ENCODE results near the gene LHX6. TPM values are rescaled to one million over a fixed set of nuclear protein-coding genes. Genes with fewer than 3 reads are reported as not detected.

LHX6 gene
- total RNA-seq, 1 experiment from 2014 or later = 4.1 TPM

GRCh38 chr9:122225312-122226141, 3.2 kb downstream of the LHX6 start:
- CTCF ChIA-PET = no interaction called here
- peaks cover 0 to 6% of the 10 kb centered on the region in 2 experiments; a peak in 1 of 4 replicates for H3K4me1 ChIP-seq (ENCODE audit: control insufficient read depth in 1 of 2, insufficient read depth in 2 of 2, low read length in 2 of 2)

GRCh38 chr9:122223435-122223834, 5.3 kb downstream of the LHX6 start:
- Histone ChIP-seq H3K4me3 (replicated peaks in 1 of 2; ENCODE audit: low read depth in 1 of 2, low read length in 2 of 2) (no peak overlapping the region), H3K9me3 (ENCODE audit: control insufficient read depth in 1 of 2, insufficient read depth in 1 of 2, low read depth in 1 of 2, low read length in 2 of 2) (no peaks in the 10 kb centered on the region), H3K9me2 (ENCODE audit: insufficient read depth) (no peaks in the 10 kb centered on the region), H3K4me2 (ENCODE audit: low read length) (no peak overlapping the region), H2AFZ (ENCODE audit: low read depth, low read length, poor library complexity, severe bottlenecking) (no peak overlapping the region), H3K36me3 (ENCODE audit: control insufficient read depth in 1 of 2, insufficient read depth in 2 of 2, low read length in 2 of 2) (no peaks in the 10 kb centered on the region), H3K27me3 (ENCODE audit: insufficient read depth, low read length) (no peaks in the 10 kb centered on the region), H3K27ac (ENCODE audit: low read depth, low read length) (no peak overlapping the region), H3K4me1 (ENCODE audit: control insufficient read depth in 1 of 2, insufficient read depth in 2 of 2, low read length in 2 of 2) (peaks cover 0 to 1% of the 10 kb centered on the region in 2 experiments; a peak in 1 of 4 replicates), H3K9ac (ENCODE audit: low read length) (no peak overlapping the region), H3K79me2 (ENCODE audit: insufficient read depth, low read length) (no peaks in the 10 kb centered on the region), H4K20me1 (ENCODE audit: insufficient read depth) (no peaks in the 10 kb centered on the region)
- no TSS peak for BruUV-seq (replicated peaks)
- ATAC-seq = no peak
- ChIA-PET RAD21 (ENCODE audit: low non-redundant PET in 1 of 2, low total read pairs in 2 of 2, uncharacterized antibody in 2 of 2, unreplicated experiment in 2 of 2) (no interaction called here), CTCF (no interaction called here), POLR2A (no interaction called here)
- intact Hi-C loops (cut with micrococcal nuclease) = no loop called here
- no peak for DNase-seq (ENCODE audit: low read depth, low spot score)
- TF ChIP-seq SP1 (IDR thresholded peaks at IDR 0.05; ENCODE audit: low read depth) (no peak), ZBTB33 (IDR thresholded peaks at IDR 0.05; ENCODE audit: extremely low read depth, insufficient replicate concordance, low read length) (no peak), CBX3 (IDR thresholded peaks at IDR 0.05; ENCODE audit: low read depth) (no peak), POLR2AphosphoS5 (IDR thresholded peaks at IDR 0.05; ENCODE audit: low read depth, low read length) (no peak), ZNF274 (IDR thresholded peaks at IDR 0.05; ENCODE audit: low read depth, low read length) (no peak), RAD21 (IDR thresholded peaks at IDR 0.05; ENCODE audit: low read depth) (no peak), FOSL1 (IDR thresholded peaks at IDR 0.05; ENCODE audit: low read depth) (no peak), YY1 (IDR thresholded peaks at IDR 0.05; ENCODE audit: extremely low read depth, insufficient replicate concordance, low read depth, low read length) (no peak), SRF (IDR thresholded peaks at IDR 0.05; ENCODE audit: low read depth) (no peak), EZH2 (IDR thresholded peaks at IDR 0.05) (no peak), SIN3A (IDR thresholded peaks at IDR 0.05; ENCODE audit: low read depth) (no peak), ELF1 (IDR thresholded peaks at IDR 0.05; ENCODE audit: borderline replicate concordance, low read depth) (no peak), TCF7L2 (IDR thresholded peaks at IDR 0.05; ENCODE audit: borderline replicate concordance, extremely low read depth, insufficient read depth, insufficient read length) (no peak), CEBPB (IDR thresholded peaks at IDR 0.05; ENCODE audit: low read depth) (no peak), CTCF (IDR thresholded peaks at IDR 0.05 in 2 of 3, conservative IDR thresholded peaks at IDR 0.05 in 1 of 3; ENCODE audit: borderline replicate concordance in 1 of 3, insufficient read depth in 1 of 3, low read depth in 2 of 3, low read length in 2 of 3) (no peak)

More at GRCh38 chr9:122225312-122226141, 3.2 kb downstream of the LHX6 start:
- H3K9ac ChIP-seq (ENCODE audit: low read length) = no peak overlapping the region
- H3K36me3 ChIP-seq (ENCODE audit: control insufficient read depth in 1 of 2, insufficient read depth in 2 of 2, low read length in 2 of 2) = no peaks in the 10 kb centered on the region
- H3K27me3 ChIP-seq (ENCODE audit: insufficient read depth, low read length) = peaks cover 7% of the 10 kb centered on the region; the same call in 1 of the 2 replicates
- no peak overlapping the region for H3K4me2 ChIP-seq (ENCODE audit: low read length)
- H3K9me3 ChIP-seq (ENCODE audit: control insufficient read depth in 1 of 2, insufficient read depth in 1 of 2, low read depth in 1 of 2, low read length in 2 of 2) = no peaks in the 10 kb centered on the region
- no peak overlapping the region for H3K27ac ChIP-seq (ENCODE audit: low read depth, low read length)
- H2AFZ ChIP-seq (ENCODE audit: low read depth, low read length, poor library complexity, severe bottlenecking) = no peak overlapping the region
- H4K20me1 ChIP-seq (ENCODE audit: insufficient read depth) = no peaks in the 10 kb centered on the region
- ChIA-PET RAD21 (ENCODE audit: low non-redundant PET in 1 of 2, low total read pairs in 2 of 2, uncharacterized antibody in 2 of 2, unreplicated experiment in 2 of 2) (no interaction called here), POLR2A (no interaction called here)
- H3K4me3 ChIP-seq (replicated peaks in 1 of 2; ENCODE audit: low read depth in 1 of 2, low read length in 2 of 2) = no peak overlapping the region
- no peak for TF ChIP-seq ZFX (IDR thresholded peaks at IDR 0.05)
- TF ChIP-seq JUND (IDR thresholded peaks at IDR 0.05) = no peak
- TF ChIP-seq EZH2phosphoT487 (IDR thresholded peaks at IDR 0.05; ENCODE audit: borderline replicate concordance) = no peak
- TF ChIP-seq ELF1 (IDR thresholded peaks at IDR 0.05; ENCODE audit: borderline replicate concordance, low read depth) = no peak
- DNase-seq (ENCODE audit: low read depth, low spot score) (no peak), ATAC-seq (no peak)
- BruUV-seq (replicated peaks) = no TSS peak
- intact Hi-C loops (cut with micrococcal nuclease) = no loop called here
- no peaks in the 10 kb centered on the region for H3K79me2 ChIP-seq (ENCODE audit: insufficient read depth, low read length)
- H3K9me2 ChIP-seq (ENCODE audit: insufficient read depth) = no peaks in the 10 kb centered on the region
